Activated naive CD4-positive, alpha-beta T cell treated with anti-CD3 and anti-CD28 coated beads for 36 hours (primary cell): ENCODE measurements around the gene UPK3BL2. TPM values are rescaled to one million over a fixed set of nuclear protein-coding genes. Genes with fewer than 3 reads are reported as not detected.
"Not testable (repeated sequence)": the region's sequence is repeated elsewhere in the genome, so short reads cannot be mapped to it uniquely, and the experiment has no call there.

Experiments used
- CTCF ChIA-PET: fragments of 350-600 bp; sonication (Branson Sonifier 250); formaldehyde crosslinking; loops from one replicate; lab custom pipeline; 2021; ENCODE audit warnings: antibody characterized with exemption; lab: Charles Lee
- DNase-seq: peaks from one replicate; pipeline ENCODE4 v3.0.0-alpha.2; 2020
- H3K27ac Mint-ChIP-seq: one replicate; pipeline ENCODE4 v1.8.0; 2021; ENCODE audit warnings: mild to moderate bottlenecking, mixed read lengths
- H3K27me3 Mint-ChIP-seq: one replicate; pipeline ENCODE4 v1.8.0; 2021; ENCODE audit warnings: low read depth, mixed read lengths
- H3K36me3 Mint-ChIP-seq: one replicate; pipeline ENCODE4 v1.8.0; 2021; ENCODE audit warnings: low read depth, mixed read lengths
- H3K4me1 Mint-ChIP-seq: one replicate; pipeline ENCODE4 v1.8.0; 2021; ENCODE audit warnings: low read depth, mixed read lengths
- H3K4me3 Mint-ChIP-seq: one replicate; pipeline ENCODE4 v1.8.0; 2021; ENCODE audit warnings: mild to moderate bottlenecking, moderate library complexity, mixed read lengths
- H3K9me3 Mint-ChIP-seq: one replicate; pipeline ENCODE4 v1.8.0; 2021; ENCODE audit warnings: mixed read lengths
- intact Hi-C: fragments of 100-400 bp; cut with micrococcal nuclease; formaldehyde crosslinking; loops from one replicate; pipeline ENCODE4 v1.15.1; 2023
- total RNA-seq, 2 experiments: library from RNA; stranded (reverse); gene quantifications; one replicate each; pipeline ENCODE4 v1.2.3, GENCODE V29; 2021

Gene UPK3BL2
- total RNA-seq, 2 experiments from 2014 or later = 5.5 to 8.2 TPM

DNA sequence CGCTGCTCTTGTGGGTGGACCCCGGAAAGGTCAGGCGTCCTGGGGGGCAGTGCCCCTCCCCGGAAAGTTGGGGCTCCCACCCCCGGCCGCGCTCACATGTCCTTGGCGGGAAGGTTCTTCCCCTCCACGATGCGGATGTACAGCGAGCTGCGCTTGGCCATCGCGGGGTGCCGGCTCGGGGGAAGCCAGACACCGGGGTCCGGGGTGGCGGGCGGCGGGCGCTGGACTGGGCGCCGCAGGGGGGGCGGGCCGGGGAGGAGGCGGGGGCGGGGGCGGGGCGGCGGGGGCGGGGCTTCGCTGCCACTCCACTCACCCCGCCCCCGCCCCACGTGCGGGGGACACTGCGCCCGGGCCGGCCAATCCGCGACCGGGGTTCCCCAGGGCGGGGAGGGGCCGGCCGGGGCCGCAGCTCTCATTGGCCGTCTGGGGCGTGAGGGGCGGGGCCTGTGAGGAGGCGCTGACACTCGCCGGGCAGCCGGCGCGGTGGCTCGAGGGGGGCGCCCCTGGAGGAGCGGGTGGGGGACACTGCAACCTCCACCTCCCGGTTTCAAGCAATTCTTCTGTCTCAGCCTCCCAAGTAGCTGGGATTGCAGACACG, 25.8 kb downstream of the UPK3BL2 start, which contains the start of gene RASA4B:
TSS of gene RASA4B (minus strand) at position 228 of the 598 bp plus-strand sequence. CDS start at position 161, 67 bp downstream.
- H3K36me3 Mint-ChIP-seq, H3K27me3 Mint-ChIP-seq, H3K27ac Mint-ChIP-seq, H3K4me3 Mint-ChIP-seq, H3K4me1 Mint-ChIP-seq, H3K9me3 Mint-ChIP-seq, intact Hi-C loops, CTCF ChIA-PET, DNase-seq: not testable (repeated sequence)

DNA sequence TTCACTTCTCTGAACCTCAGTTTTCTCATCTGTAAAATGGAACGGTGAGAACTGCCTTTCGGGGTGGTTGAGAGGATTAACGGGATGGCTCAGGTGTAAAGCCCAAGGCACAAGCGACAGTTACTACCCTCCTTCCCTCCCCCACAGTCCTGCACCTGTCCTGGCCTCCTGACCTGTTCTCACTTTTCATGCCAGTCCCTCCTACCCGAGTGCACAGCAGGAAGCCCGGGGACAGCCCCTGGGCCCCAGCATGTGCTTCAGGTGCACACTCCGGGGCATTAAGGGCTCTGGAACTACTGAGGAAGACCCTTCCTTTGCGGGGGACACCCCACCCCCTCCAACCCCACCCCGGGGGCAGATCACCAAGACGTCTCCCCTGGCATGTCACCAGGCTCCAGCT, 26.5 kb downstream of the UPK3BL2 start:
- H3K4me3 Mint-ChIP-seq, DNase-seq, H3K36me3 Mint-ChIP-seq, H3K4me1 Mint-ChIP-seq, H3K9me3 Mint-ChIP-seq, CTCF ChIA-PET, intact Hi-C loops, H3K27ac Mint-ChIP-seq, H3K27me3 Mint-ChIP-seq: not testable (repeated sequence)

DNA sequence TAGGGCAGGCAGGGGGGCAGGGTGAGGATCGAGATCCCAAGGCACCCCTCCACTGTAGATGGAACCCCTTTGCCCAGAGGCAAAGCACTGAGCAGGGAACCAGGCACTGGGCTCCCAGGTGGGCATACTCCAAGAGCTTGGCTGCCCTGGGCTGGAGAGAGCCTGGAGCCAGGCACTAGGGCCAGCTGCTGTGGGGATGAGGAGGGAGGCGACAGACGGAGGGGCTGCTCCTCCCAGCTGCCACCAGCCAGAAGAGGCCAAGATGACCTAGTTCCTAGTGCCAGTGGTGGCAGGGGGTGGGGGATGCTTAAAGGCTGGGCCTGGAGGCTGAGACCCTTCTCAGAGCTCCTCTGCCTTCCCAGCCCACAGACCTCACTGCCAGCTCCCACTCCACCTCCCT, 27.6 kb downstream of the UPK3BL2 start:
- H3K36me3 Mint-ChIP-seq, H3K4me1 Mint-ChIP-seq, H3K27ac Mint-ChIP-seq, H3K9me3 Mint-ChIP-seq, H3K4me3 Mint-ChIP-seq, DNase-seq, CTCF ChIA-PET, H3K27me3 Mint-ChIP-seq, intact Hi-C loops: not testable (repeated sequence)

DNA sequence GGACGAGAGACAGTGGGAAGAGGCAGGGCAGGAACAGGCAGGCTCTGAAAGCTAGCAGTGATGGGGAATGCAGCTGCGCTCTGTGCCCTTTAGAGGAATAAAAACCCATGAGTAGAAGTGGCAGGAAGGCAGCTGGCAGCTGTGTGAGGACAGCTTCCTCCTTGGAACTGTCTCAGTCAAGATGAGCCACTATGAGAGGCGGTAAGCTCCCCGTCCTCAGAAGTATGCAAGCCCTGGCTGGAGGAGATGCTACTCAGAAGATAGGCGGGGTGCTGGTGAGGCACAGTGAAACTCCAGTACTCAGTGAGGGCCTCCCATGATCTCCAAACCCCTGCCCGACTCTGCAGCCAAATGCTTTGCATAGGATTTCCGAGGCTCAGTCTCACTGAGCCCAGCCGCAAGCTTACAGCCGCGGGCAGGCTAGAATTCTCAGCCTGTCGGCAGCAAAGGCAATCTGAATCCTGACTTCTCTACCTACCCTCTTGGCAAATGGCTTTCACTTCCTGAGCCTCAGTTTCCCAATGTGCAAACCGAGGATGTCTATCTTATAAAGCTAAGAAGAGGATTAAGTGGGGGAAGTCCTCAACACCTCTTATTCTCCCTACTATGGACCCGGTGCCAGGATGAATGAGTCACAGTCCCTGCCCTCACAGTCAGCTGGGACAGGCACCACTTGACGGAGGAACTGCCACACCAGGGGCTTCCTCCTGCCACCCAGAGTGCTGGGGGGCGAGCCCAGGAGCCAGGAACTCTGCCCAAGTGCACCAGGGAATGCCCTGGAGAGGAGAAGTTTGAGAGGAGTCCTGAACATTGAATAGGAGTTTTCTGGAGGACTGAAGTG, 28.4 kb downstream of the UPK3BL2 start:
- H3K27ac Mint-ChIP-seq, H3K27me3 Mint-ChIP-seq, H3K9me3 Mint-ChIP-seq, CTCF ChIA-PET, H3K36me3 Mint-ChIP-seq, H3K4me3 Mint-ChIP-seq, DNase-seq, intact Hi-C loops, H3K4me1 Mint-ChIP-seq: not testable (repeated sequence)

DNA sequence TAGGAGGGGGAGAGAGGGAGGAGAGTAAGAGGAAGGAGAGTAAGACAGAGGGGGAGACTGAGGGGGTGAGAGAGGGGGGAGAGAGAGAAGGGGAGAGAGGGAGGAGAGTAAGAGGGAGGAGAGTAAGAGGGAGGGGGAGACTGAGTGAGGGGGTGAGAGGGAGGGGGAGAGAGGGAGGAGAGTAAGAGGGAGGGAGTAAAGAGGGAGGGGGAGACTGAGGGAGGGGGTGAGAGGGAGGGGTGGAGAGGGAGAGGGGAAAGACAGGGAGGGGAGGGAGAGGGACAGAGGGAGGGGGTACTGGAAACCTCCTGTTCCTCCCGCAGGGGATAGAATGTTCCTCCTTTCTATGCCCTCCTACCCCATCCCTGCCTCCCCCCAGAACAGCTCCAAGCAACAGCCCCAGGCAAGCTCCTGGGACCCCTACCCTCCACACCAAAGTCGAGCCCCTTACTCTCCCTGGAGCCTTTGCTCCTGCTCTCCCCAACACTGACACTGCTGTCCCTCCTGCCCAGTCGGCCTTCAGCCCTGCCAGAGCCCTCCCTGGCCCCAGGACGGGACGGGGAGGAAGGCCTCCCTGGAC, 30.8 kb downstream of the UPK3BL2 start:
- H3K9me3 Mint-ChIP-seq, DNase-seq, H3K4me1 Mint-ChIP-seq, H3K4me3 Mint-ChIP-seq, intact Hi-C loops, H3K36me3 Mint-ChIP-seq, H3K27ac Mint-ChIP-seq, CTCF ChIA-PET, H3K27me3 Mint-ChIP-seq: not testable (repeated sequence)

DNA sequence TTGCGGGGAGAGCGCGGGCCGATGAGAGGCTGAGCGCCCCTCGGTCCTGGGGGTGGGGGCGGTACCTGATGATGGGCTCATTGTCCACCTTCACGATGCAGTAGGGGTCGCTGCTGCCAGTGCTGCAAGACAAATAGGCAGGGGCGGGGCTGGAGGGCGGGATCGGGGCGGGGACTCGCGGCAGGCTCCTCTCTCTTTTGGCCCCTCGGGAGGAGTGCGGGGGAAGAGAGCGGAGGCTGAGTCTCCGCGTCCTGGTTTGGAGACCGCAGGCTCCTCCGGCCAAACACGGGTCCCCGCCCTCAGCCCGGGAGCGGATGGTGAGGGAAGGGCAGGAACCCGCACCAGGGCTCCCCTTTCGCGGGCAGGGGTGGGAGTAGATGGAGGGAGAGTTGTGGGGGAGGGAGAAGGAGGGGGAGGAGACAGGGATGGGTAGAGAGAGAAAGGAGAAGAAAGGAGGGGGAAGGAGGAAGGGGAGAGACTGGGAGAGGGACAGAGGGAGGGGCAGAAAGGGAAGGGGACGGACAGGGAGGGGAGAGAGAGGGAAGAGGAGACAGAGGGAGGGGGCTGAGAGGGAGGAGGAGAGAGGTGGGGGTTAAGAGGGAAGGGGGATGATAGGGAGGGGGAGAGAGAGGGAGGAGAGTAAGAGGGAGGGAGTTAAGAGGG, 31.5 kb downstream of the UPK3BL2 start:
- H3K27me3 Mint-ChIP-seq, intact Hi-C loops, H3K4me1 Mint-ChIP-seq, DNase-seq, CTCF ChIA-PET, H3K36me3 Mint-ChIP-seq, H3K9me3 Mint-ChIP-seq, H3K4me3 Mint-ChIP-seq, H3K27ac Mint-ChIP-seq: not testable (repeated sequence)

DNA sequence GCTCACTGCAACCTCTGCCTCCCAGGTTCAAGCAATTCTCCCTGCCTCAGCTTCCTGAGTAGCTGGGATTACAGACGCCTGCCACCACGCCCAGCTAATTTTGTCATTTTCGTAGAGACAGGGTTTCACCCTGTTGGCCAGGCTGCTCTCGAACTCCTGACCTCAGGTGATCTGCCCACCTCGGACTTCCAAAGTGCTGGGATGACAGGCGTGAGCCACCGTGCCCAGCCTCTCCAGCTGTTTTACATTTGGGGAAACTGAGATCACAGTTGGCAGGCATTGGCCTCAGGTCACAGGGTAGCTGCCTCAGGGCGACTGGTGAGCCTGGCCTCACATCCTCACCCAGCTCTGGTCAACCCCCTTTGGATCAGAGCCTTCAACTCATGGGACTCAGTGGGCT, 32.9 kb downstream of the UPK3BL2 start:
- H3K27me3 Mint-ChIP-seq, CTCF ChIA-PET, H3K4me3 Mint-ChIP-seq, H3K27ac Mint-ChIP-seq, H3K36me3 Mint-ChIP-seq, intact Hi-C loops, H3K4me1 Mint-ChIP-seq, DNase-seq, H3K9me3 Mint-ChIP-seq: not testable (repeated sequence)

DNA sequence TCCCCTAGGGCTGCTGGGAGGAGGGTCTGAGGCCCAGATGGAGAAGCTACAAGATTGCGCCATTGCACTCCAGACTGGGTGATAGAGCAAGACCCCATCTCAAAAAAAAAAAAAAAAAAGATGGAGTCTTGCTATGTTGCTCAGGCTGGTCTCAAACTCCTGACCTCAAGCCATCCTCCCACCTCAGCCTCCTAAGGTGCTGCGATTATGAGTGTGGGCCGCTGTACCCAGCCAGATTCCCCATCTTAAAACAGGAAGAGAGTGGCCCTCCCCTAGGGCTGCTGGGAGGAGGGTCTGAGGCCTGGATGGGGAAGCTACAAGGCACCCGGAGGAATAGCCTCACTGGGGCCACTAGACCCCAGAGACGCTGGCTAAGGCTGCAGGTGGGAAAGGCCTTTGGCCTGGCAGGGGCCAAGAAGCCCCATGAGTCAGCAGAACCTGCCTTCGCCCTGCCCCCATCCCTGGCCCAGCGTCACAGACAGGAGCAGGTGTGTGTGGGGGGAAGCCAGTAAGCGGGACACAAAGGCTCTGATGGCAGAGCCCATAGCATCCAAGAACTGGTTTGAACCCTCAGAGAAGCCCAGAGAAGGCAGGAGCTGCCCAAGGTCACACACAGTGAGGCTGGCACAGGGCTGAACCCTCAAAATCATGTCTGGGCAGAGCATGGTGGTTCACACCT, 35.9 kb downstream of the UPK3BL2 start:
- intact Hi-C loops, H3K4me3 Mint-ChIP-seq, H3K36me3 Mint-ChIP-seq: not testable (repeated sequence)

DNA sequence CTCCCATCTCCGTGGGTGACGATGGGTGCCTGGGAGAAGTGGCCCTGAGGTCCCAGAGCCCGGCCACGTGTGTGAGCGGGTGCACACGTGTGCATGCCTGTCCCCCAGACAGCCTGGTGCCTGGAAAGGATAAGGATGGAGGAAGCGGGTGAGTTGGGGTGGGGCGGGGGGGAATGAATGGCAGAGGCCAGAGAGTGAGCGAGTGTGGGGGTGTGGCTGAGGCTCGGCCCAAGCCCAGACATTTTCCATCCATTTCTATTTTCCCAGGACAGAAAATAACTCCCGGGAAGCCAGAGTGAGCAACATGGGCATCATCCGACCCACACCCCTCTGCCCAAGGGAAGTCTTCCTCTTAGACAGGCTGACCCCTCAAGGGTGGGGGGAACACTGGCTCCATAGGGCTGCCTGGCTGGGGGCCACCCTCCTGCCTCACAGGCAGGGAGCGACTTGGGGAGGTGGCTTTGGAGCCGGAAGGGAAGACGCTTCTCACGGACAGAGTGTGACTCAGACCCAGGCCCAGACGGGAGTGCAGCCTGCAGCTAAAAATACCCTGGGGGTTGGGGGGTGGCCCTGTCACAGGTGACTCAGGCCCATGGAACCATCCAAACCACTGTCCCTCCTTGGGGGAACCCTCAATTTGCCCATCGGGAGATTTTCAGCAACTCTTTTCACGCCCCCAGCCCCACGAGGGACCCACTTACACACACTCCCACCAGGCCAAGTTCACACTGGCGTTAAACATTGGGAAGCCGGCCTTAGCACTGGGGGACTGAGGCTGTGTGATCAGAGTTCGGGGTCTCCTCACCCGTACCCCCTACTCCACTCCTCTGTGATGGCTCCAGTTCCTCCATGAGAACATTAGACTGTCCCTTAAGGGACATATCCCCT, 38.0 kb downstream of the UPK3BL2 start:
- intact Hi-C loops, H3K4me3 Mint-ChIP-seq, CTCF ChIA-PET, H3K27ac Mint-ChIP-seq, DNase-seq, H3K27me3 Mint-ChIP-seq, H3K4me1 Mint-ChIP-seq, H3K36me3 Mint-ChIP-seq, H3K9me3 Mint-ChIP-seq: not testable (repeated sequence)

More for the DNA sequence above, 35.9 kb downstream of the UPK3BL2 start:
- H3K27ac Mint-ChIP-seq, DNase-seq, H3K27me3 Mint-ChIP-seq, H3K9me3 Mint-ChIP-seq, H3K4me1 Mint-ChIP-seq, CTCF ChIA-PET: not testable (repeated sequence)

DNA sequence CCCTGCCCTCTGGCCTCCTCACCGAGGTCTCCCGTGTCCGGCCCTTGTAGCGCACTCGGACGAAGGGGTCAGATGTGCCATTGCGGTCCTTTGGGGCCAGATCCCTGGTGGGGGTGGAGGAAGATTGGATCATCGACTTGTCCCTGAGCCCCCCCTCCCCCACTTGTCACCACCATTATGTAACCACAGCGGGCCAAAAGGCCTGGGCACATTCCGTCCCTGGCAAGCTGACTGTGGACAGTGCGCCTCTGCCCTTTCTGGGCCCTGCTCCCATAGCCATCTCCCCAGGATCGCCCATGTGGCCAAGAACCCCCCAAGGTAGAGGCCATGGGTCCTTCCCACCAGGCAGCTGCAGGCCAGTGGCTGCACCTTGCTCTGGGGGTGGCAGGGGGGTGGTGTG, 40.4 kb downstream of the UPK3BL2 start:
- H3K4me1 Mint-ChIP-seq, H3K9me3 Mint-ChIP-seq, H3K36me3 Mint-ChIP-seq, H3K27me3 Mint-ChIP-seq, CTCF ChIA-PET, DNase-seq, intact Hi-C loops, H3K4me3 Mint-ChIP-seq, H3K27ac Mint-ChIP-seq: not testable (repeated sequence)

DNA sequence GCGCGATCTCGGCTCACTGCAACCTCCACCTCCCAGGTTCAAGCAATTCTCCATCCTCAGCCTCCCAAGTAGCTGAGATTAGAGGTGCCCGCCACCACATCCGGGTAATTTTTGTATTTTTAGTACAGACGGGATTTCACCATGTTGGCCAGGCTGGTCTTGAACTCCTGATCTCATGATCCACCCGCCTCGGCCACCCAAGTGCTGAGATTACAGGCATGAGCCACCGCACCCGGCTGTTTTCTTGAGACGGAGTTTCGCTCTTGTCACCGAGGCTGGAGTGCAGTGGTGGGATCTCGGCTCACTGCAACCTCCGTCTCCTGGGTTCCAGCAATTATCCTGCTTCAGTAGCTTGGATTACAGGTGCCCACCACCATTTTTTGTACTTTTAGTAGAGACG, 45.2 kb downstream of the UPK3BL2 start:
- H3K27me3 Mint-ChIP-seq, CTCF ChIA-PET, H3K27ac Mint-ChIP-seq, H3K4me3 Mint-ChIP-seq, H3K9me3 Mint-ChIP-seq, intact Hi-C loops, H3K36me3 Mint-ChIP-seq, H3K4me1 Mint-ChIP-seq, DNase-seq: not testable (repeated sequence)
